Astrocyte (in vitro differentiated cells and primary cell): ENCODE data around the gene KCNN3. TPM values are rescaled to one million over a fixed set of nuclear protein-coding genes. Genes with fewer than 3 reads are reported as not detected.

Experiments
- DNase-seq: peaks from one replicate; pipeline ENCODE4 v3.0.0-alpha.2; 2010; ENCODE audit warnings: low read depth
- FAIRE-seq: peaks from 2 replicates; lab custom pipeline; 2011; peaks lifted over from hg19 to GRCh38; lab: Jason Lieb, UNC
- H2AFZ ChIP-seq: 2 replicates; pipeline ENCODE4 v1.6.0; 2012; ENCODE audit warnings: low read depth, low read length, inconsistent platforms
- H3K27ac ChIP-seq: 2 replicates; pipeline ENCODE4 v1.5.1; 2011; ENCODE audit warnings: low read depth, low read length, inconsistent platforms
- H3K27me3 ChIP-seq: 2 replicates; pipeline ENCODE4 v1.6.0; 2011; ENCODE audit warnings: low read length, inconsistent platforms; ENCODE audit not compliant: insufficient read depth
- H3K36me3 ChIP-seq: 2 replicates; pipeline ENCODE4 v1.5.1; 2011; ENCODE audit warnings: low read length, inconsistent platforms; ENCODE audit not compliant: insufficient read depth
- H3K4me1 ChIP-seq: 2 replicates; pipeline ENCODE4 v1.5.1; 2011; ENCODE audit warnings: low read length, inconsistent platforms; ENCODE audit not compliant: insufficient read depth
- H3K4me2 ChIP-seq: 2 replicates; pipeline ENCODE4 v1.6.0; 2012; ENCODE audit warnings: low read length, inconsistent platforms
- H3K4me3 ChIP-seq: 2 replicates; pipeline ENCODE4 v1.5.1; 2011; ENCODE audit warnings: low read depth, mild to moderate bottlenecking, low read length, inconsistent platforms; ENCODE audit not compliant: insufficient read depth
- H3K79me2 ChIP-seq: 2 replicates; pipeline ENCODE4 v1.6.0; 2012; ENCODE audit warnings: mild to moderate bottlenecking, low read length, inconsistent platforms; ENCODE audit not compliant: insufficient read depth
- H3K9ac ChIP-seq: 2 replicates; pipeline ENCODE4 v1.6.0; 2012; ENCODE audit warnings: mild to moderate bottlenecking, low read length, inconsistent platforms
- H3K9me3 ChIP-seq: 2 replicates; pipeline ENCODE4 v1.5.1; 2012; ENCODE audit warnings: low read depth, mild to moderate bottlenecking, low read length, inconsistent platforms; ENCODE audit not compliant: insufficient read depth
- H4K20me1 ChIP-seq: 2 replicates; pipeline ENCODE4 v1.6.0; 2012; ENCODE audit warnings: low read length, inconsistent platforms; ENCODE audit not compliant: insufficient read depth
- H3K27ac Mint-ChIP-seq: one replicate; pipeline ENCODE4 v1.8.0; 2021; ENCODE audit warnings: mild to moderate bottlenecking, mixed read lengths; ENCODE audit not compliant: unreplicated experiment
- H3K27me3 Mint-ChIP-seq: one replicate; pipeline ENCODE4 v1.8.0; 2021; ENCODE audit warnings: low read depth, mixed read lengths; ENCODE audit not compliant: unreplicated experiment
- H3K36me3 Mint-ChIP-seq: one replicate; pipeline ENCODE4 v1.8.0; 2021; ENCODE audit warnings: low read depth, mixed read lengths; ENCODE audit not compliant: unreplicated experiment
- H3K4me1 Mint-ChIP-seq: one replicate; pipeline ENCODE4 v1.8.0; 2021; ENCODE audit warnings: low read depth, mixed read lengths; ENCODE audit not compliant: unreplicated experiment
- H3K4me3 Mint-ChIP-seq: one replicate; pipeline ENCODE4 v1.8.0; 2021; ENCODE audit warnings: mild to moderate bottlenecking, moderate library complexity, mixed read lengths; ENCODE audit not compliant: unreplicated experiment
- H3K9me3 Mint-ChIP-seq: one replicate; pipeline ENCODE4 v1.8.0; 2021; ENCODE audit warnings: mild to moderate bottlenecking, mixed read lengths; ENCODE audit not compliant: unreplicated experiment
- EZH2 ChIP-seq: IDR thresholded peaks from 2 replicates; pipeline ENCODE4 v1.6.1; 2012; ENCODE audit warnings: mild to moderate bottlenecking, low read length, inconsistent platforms; ENCODE audit not compliant: insufficient read depth
- total RNA-seq: library from RNA; stranded (reverse); gene quantifications from 2 replicates; pipeline ENCODE4 v1.2.1, GENCODE V29; 2021
- TF ChIP-seq, protein P1 (sequence below): IDR thresholded peaks from 2 replicates; pipeline ENCODE4 v1.5.1; 2011; ENCODE audit warnings: low read depth, mild to moderate bottlenecking, inconsistent platforms, low read length, moderate library complexity; ENCODE audit not compliant: insufficient read depth

KCNN3 gene
- total RNA-seq, 1 donor from 2014 or later: 0.66 TPM

- H3K4me1 ChIP-seq: peaks cover 17% of the 10 kb centered on the region
- H3K9me3 Mint-ChIP-seq: no peaks in the 10 kb centered on the region
- H3K9me3 ChIP-seq: no peaks in the 10 kb centered on the region
- H3K27me3 ChIP-seq: peaks cover 28% of the 10 kb centered on the region
- H3K36me3 ChIP-seq: no peaks in the 10 kb centered on the region
- no peak overlapping the region for H3K27ac Mint-ChIP-seq
- H3K4me2 ChIP-seq: peak overlapping the region; percentile 9
- no peak overlapping the region for H3K4me3 Mint-ChIP-seq
- no peaks in the 10 kb centered on the region for H3K79me2 ChIP-seq
- no peaks in the 10 kb centered on the region for H4K20me1 ChIP-seq
- H3K27me3 Mint-ChIP-seq: peaks cover 43% of the 10 kb centered on the region
- H3K36me3 Mint-ChIP-seq: no peaks in the 10 kb centered on the region
- no peak for DNase-seq
- H3K4me1 Mint-ChIP-seq: peaks cover 12% of the 10 kb centered on the region
- FAIRE-seq: no peak
- TF ChIP-seq, protein P1, sequence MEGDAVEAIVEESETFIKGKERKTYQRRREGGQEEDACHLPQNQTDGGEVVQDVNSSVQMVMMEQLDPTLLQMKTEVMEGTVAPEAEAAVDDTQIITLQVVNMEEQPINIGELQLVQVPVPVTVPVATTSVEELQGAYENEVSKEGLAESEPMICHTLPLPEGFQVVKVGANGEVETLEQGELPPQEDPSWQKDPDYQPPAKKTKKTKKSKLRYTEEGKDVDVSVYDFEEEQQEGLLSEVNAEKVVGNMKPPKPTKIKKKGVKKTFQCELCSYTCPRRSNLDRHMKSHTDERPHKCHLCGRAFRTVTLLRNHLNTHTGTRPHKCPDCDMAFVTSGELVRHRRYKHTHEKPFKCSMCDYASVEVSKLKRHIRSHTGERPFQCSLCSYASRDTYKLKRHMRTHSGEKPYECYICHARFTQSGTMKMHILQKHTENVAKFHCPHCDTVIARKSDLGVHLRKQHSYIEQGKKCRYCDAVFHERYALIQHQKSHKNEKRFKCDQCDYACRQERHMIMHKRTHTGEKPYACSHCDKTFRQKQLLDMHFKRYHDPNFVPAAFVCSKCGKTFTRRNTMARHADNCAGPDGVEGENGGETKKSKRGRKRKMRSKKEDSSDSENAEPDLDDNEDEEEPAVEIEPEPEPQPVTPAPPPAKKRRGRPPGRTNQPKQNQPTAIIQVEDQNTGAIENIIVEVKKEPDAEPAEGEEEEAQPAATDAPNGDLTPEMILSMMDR: no peak
- no peak for TF ChIP-seq EZH2
- H3K9ac ChIP-seq: no peak overlapping the region
- H2AFZ ChIP-seq: no peak overlapping the region
- H3K4me3 ChIP-seq: no peak overlapping the region
- H3K27ac ChIP-seq: no peak overlapping the region
These were observed 59.5 kb downstream of the KCNN3 start for GRCh38 chr1:154810571-154810970.

DNA sequence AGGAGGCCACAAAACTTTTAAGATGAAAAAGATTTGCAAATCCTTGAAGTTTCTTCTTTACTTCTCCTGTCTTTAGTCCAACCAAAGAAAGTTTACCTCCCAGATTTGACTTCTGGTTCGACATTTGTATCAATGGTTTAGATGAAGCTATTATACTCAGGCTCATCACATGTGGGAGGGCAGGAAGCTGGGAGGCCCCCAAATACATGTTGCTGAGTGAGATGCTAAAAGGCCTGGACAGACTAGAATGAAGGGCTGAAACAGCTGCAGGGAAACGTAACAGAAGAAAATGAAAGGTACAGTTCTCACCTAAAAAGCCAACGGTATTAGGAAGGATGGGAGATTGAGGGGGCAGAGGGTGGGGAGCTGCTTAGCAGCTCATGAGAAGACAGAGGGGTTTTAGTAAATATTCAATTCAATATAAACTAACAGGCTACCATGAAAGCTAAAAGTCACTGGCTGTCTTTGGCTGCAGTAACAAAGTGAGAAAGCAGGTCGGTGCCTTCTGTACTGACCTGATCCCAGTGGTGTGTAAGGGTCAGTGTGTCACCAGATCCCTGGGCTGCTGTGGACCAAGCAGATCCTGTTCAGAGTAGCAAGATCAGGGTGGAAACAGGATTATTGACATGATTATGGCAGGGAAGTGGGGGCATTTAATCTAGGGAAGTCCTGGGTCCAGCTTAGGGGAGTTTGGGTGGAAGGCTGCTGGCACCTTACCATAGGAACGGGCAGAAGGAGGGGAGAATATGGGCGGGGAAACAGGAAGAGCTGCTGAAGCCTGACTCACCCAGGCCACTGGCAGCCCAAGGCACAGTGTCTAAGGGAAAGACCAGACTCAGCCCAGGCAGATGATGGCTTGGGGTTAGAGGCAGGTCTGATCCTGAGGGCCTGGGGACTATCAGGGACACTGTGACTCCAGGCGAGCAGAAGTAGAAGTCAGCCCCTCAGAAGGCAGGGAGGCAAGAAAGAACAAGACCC is 60.4 kb downstream of the KCNN3 start:
- Histone ChIP-seq H3K9me3 (no peaks in the 10 kb centered on the region), H2AFZ (no peak overlapping the region), H3K79me2 (no peaks in the 10 kb centered on the region), H3K27me3 (peaks cover 35% of the 10 kb centered on the region), H3K4me1 (peaks cover 17% of the 10 kb centered on the region), H4K20me1 (no peaks in the 10 kb centered on the region), H3K4me2 (peak overlapping the region; percentile 9), H3K9ac (no peak overlapping the region), H3K27ac (no peak overlapping the region), H3K36me3 (no peaks in the 10 kb centered on the region), H3K4me3 (no peak overlapping the region)
- Mint-ChIP-seq H3K27me3 (peaks cover 51% of the 10 kb centered on the region), H3K9me3 (no peaks in the 10 kb centered on the region), H3K4me3 (no peak overlapping the region), H3K36me3 (no peaks in the 10 kb centered on the region), H3K4me1 (peaks cover 12% of the 10 kb centered on the region), H3K27ac (no peak overlapping the region)
- peak; percentile 31 for DNase-seq
- FAIRE-seq: no peak
- no peak for TF ChIP-seq EZH2
- TF ChIP-seq, protein P1: no peak

- Mint-ChIP-seq H3K36me3 (no peaks in the 10 kb centered on the region), H3K4me3 (no peak overlapping the region), H3K27me3 (peaks cover 60% of the 10 kb centered on the region), H3K27ac (no peak overlapping the region), H3K9me3 (peaks cover 2% of the 10 kb centered on the region), H3K4me1 (peaks cover 12% of the 10 kb centered on the region)
- no peak overlapping the region for H3K4me2 ChIP-seq
- no peak for TF ChIP-seq EZH2
- TF ChIP-seq, protein P1: no peak
- H4K20me1 ChIP-seq: no peaks in the 10 kb centered on the region
- H3K9me3 ChIP-seq: no peaks in the 10 kb centered on the region
- no peaks in the 10 kb centered on the region for H3K79me2 ChIP-seq
- H2AFZ ChIP-seq: no peak overlapping the region
- no peak overlapping the region for H3K9ac ChIP-seq
- DNase-seq (no peak), FAIRE-seq (no peak)
- H3K27ac ChIP-seq: no peak overlapping the region
- peaks cover 41% of the 10 kb centered on the region for H3K27me3 ChIP-seq
- no peaks in the 10 kb centered on the region for H3K36me3 ChIP-seq
- no peak overlapping the region for H3K4me3 ChIP-seq
- peaks cover 17% of the 10 kb centered on the region for H3K4me1 ChIP-seq
These were observed 61.2 kb downstream of the KCNN3 start for GRCh38 chr1:154808909-154809262.
